ENCODE measurements around the gene ZNF778.
"Not testable (repeated sequence)": the region's sequence is repeated elsewhere in the genome, so short reads cannot be mapped to it uniquely, and the experiment has no call there.

ZNF778 gene

GRCh38 chr16:89257281-89257731 lies 39.8 kb downstream of the ZNF778 start:
- DNase-seq (ENCODE audit: low read depth), result no peak

GRCh38 chr16:89257757-89258465 lies 40.4 kb downstream of the ZNF778 start:
- no peak for DNase-seq (ENCODE audit: low read depth)

GRCh38 chr16:89259901-89260300 lies 42.4 kb downstream of the ZNF778 start:
- not testable (repeated sequence) for DNase-seq (ENCODE audit: low read depth)

GRCh38 chr16:89261691-89262563 lies 44.4 kb downstream of the ZNF778 start:
- DNase-seq (ENCODE audit: low read depth), result no peak

- DNase-seq (ENCODE audit: low read depth), result no peak
Observed at GRCh38 chr16:89264800-89265550, 47.5 kb downstream of the ZNF778 start.

- no peak for DNase-seq (ENCODE audit: low read depth)
Observed at GRCh38 chr16:89265647-89266046, 48.1 kb downstream of the ZNF778 start.

GRCh38 chr16:89266521-89267134 lies 49.1 kb downstream of the ZNF778 start:
- DNase-seq (ENCODE audit: low read depth), result no peak

- DNase-seq (ENCODE audit: low read depth), result not testable (repeated sequence)
Observed at GRCh38 chr16:89267746-89268145, 50.2 kb downstream of the ZNF778 start.

- no peak for DNase-seq (ENCODE audit: low read depth)
Observed at GRCh38 chr16:89268585-89268984, 51.1 kb downstream of the ZNF778 start.

- no peak for DNase-seq (ENCODE audit: low read depth)
Observed at GRCh38 chr16:89268987-89269735, 51.7 kb downstream of the ZNF778 start.

GRCh38 chr16:89269805-89270665 lies 52.5 kb downstream of the ZNF778 start:
- DNase-seq (ENCODE audit: low read depth), result no peak

GRCh38 chr16:89270666-89271345 lies 53.3 kb downstream of the ZNF778 start:
- DNase-seq (ENCODE audit: low read depth), result no peak

- DNase-seq (ENCODE audit: low read depth), result no peak
Observed at GRCh38 chr16:89272631-89273030, 55.1 kb downstream of the ZNF778 start.

GRCh38 chr16:89273741-89274472 lies 56.4 kb downstream of the ZNF778 start:
- DNase-seq (ENCODE audit: low read depth), result no peak

GRCh38 chr16:89274561-89275283 lies 57.2 kb downstream of the ZNF778 start:
- DNase-seq (ENCODE audit: low read depth), result no peak

GRCh38 chr16:89275284-89275584 lies 57.7 kb downstream of the ZNF778 start:
- DNase-seq (ENCODE audit: low read depth), result no peak

- no peak for DNase-seq (ENCODE audit: low read depth)
Observed at GRCh38 chr16:89275837-89276720, 58.6 kb downstream of the ZNF778 start.

All from non-pigmented ciliary epithelial cell (primary cell).